GM10248 (cell line): ENCODE measurements around the gene SULT4A1.
A peak's percentile ranks its signal among the peaks of the same experiment; 100 is the strongest.

Source experiments
- CTCF ChIA-PET: fragments of 300-600 bp; sonication (Branson Sonifier 250); formaldehyde crosslinking; extraction: SDS; loops from one replicate; lab custom pipeline; 2021; ENCODE audit warnings: antibody characterized with exemption; lab: Yijun Ruan, JAX
- POLR2A ChIA-PET: fragments of 350-650 bp; sonication (Branson Sonifier 250); formaldehyde crosslinking; extraction: SDS; loops from one replicate; lab custom pipeline; 2020; ENCODE audit warnings: antibody characterized with exemption; lab: Yijun Ruan, JAX
- DNase-seq: peaks from one replicate; pipeline ENCODE4 v3.0.0; 2012; ENCODE audit errors: extremely low spot score
- TF ChIP-seq, protein P1 (sequence below): IDR thresholded peaks from 2 replicates; pipeline ENCODE4 v1.5.1; 2012; ENCODE audit warnings: mild to moderate bottlenecking, low read depth; ENCODE audit errors: extremely low read depth, missing control alignments, control extremely low read depth

The SULT4A1 gene

DNA sequence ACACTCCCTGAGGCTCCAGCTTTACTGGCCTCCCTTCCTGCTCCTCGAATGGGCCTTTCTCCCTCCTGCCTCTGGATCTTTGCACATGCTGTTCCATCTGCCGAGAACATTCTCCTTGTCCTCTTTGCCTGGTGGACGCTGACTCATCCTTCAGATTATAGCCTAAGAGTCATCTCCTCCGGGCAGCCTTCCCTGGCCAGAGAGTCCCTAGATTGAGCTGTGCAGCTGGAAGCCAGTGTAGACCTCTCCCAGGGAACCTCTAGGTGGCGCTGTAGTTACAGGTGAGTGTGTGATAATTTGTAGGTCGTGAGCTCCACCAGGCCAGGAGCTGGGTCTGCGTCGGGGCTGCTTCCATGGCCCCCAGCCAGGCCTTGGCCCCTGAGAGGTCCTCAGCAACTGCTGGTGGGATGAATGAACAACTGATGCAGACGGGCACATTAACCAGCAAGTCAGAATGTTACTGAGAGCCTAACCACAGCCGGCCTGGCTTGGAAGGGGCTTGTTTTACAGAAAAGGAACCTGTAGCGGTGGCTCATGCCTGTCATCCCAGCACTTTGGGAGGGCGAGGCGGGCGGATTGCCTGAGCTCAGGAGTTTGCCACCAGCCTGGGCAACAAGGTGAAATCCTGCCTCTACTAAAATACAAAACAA, 20.8 kb upstream of the SULT4A1 start:
- TF ChIP-seq, protein P1, sequence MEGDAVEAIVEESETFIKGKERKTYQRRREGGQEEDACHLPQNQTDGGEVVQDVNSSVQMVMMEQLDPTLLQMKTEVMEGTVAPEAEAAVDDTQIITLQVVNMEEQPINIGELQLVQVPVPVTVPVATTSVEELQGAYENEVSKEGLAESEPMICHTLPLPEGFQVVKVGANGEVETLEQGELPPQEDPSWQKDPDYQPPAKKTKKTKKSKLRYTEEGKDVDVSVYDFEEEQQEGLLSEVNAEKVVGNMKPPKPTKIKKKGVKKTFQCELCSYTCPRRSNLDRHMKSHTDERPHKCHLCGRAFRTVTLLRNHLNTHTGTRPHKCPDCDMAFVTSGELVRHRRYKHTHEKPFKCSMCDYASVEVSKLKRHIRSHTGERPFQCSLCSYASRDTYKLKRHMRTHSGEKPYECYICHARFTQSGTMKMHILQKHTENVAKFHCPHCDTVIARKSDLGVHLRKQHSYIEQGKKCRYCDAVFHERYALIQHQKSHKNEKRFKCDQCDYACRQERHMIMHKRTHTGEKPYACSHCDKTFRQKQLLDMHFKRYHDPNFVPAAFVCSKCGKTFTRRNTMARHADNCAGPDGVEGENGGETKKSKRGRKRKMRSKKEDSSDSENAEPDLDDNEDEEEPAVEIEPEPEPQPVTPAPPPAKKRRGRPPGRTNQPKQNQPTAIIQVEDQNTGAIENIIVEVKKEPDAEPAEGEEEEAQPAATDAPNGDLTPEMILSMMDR = peak; percentile 83
- DNase-seq = peak; percentile 86
- POLR2A ChIA-PET = interaction anchor here (0.5 to 0.6 kb wide), 3 partner anchors 144 to 1992 kb away, joined by 3 to 4 read pairs (median 3); no protein-coding TSS in a partner anchor
- CTCF ChIA-PET = interaction anchor here (0.6 to 7.0 kb wide), 33 partner anchors 9 to 800 kb away, joined by 3 to 85 read pairs (median 4); partner anchors contain the start of gene SAMM50

DNA sequence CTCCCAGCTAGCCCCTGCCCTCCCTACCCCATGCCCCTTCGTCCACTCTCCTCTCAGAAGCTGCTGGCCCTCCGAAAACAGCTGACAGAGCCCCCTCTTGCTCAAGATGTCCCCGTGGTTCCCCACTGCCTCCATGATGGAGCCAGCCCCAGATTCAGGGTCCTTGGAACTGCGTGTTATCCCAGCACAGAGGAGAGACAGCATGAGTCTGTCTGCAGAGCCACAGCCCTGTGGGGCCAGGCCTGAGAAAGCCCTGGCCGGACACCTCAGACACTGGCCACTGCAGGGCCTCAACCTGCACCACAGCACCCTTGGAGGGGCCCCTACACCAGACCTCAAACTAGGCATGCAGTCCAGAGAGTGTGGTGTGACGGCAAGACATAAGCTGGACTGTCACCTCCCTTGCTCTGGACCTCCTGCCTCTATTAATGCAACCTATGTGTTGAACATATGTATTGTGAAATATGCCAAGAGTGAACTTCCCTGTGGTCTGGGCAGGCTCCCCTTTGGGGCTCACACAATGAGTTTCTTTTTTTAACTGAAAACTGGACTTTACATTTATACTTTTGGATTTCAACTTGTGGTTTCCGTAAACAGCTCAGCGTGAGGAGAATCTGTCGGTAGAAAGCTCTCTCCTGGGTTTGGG, 19.9 kb upstream of the SULT4A1 start:
- CTCF ChIA-PET = interaction anchor here (0.7 to 7.0 kb wide), 28 partner anchors 8 to 801 kb away, joined by 3 to 85 read pairs (median 4); partner anchors contain the start of gene SAMM50
- POLR2A ChIA-PET = interaction anchor here (0.5 kb wide), 1 partner anchor 993 kb away, joined by 4 read pairs; no protein-coding TSS in a partner anchor

DNA sequence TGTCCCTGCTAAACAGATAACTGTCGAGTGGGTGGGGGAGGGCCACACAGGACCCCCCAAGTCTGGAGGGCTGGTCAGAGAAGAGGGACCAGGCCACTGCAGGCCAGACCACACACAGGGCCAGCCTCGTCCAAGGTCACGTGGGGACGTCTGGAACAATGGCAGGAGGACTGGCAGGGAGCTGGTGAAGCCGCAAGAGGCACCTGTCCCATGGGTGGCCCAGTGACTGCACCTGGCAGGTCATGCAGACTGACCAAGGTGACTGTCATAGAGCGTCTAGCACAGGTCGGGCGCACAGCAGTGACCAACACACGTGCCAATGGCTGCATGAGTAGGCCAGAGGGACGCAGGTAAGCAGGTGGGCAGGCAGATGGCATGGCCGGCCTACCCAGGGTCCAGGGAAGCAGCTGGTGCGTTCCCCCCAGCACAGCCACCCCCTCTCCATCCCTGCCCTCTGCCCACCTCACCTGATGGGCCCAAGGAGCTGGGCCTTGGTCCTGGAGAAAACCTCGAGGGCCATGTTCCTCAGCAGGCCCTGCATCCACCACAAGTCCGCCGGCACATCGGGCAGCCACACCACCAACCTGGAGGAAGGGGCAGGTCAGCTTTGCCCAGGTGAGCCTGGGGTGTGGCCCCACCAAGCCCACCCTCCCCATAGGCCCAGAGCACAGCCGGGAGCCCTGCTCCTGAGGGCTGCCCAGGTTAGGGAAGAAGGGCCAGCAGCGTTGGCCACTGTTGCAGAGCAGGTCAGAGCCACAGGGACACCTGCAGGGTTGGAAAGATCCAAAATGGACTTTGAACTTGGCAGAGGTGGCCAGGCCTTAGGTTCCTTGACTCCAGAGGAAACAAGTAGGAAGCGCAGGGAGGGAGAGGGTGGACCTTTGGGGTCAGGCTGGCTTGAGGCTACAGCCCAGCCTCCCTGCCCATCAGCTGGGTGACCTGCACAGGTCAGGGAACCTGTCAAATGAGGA, 19.1 kb upstream of the SULT4A1 start:
- ChIA-PET POLR2A (no interaction called here), CTCF (interaction anchor here (1.7 to 7.0 kb wide), 2 partner anchors 17 to 34 kb away, joined by 5 to 85 read pairs; no protein-coding TSS in a partner anchor)
- no peak for DNase-seq
- TF ChIP-seq, protein P1 = no peak

More for the DNA sequence above, 19.9 kb upstream of the SULT4A1 start:
- TF ChIP-seq, protein P1 = no peak
- DNase-seq = no peak

DNA sequence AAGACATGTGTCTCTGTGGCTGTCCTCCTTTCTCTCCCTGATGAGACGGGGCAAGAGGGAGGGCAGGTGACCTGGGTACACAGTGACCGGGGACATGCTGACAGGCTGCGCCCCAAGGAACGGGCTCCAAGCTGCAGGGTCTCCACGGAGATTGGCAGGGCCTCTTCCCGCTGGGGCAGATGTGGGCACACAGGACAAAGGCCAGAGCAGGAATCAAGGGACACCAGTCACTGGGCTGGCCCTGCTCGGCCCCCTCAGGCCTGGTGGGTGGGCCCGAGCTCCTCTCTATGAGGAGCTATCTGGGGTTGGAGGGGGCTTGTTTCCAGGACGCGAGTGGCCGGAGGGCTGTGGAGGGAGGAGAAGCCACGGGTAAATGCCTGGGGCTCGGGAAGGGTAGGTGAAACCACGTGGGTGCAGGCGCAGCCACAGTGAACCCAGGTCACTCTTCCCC, 18.3 kb upstream of the SULT4A1 start:
- DNase-seq = no peak
- ChIA-PET CTCF (interaction anchor here (7.0 kb wide), 1 partner anchor 18 kb away, joined by 85 read pairs; no protein-coding TSS in a partner anchor), POLR2A (no interaction called here)
- TF ChIP-seq, protein P1 = no peak

DNA sequence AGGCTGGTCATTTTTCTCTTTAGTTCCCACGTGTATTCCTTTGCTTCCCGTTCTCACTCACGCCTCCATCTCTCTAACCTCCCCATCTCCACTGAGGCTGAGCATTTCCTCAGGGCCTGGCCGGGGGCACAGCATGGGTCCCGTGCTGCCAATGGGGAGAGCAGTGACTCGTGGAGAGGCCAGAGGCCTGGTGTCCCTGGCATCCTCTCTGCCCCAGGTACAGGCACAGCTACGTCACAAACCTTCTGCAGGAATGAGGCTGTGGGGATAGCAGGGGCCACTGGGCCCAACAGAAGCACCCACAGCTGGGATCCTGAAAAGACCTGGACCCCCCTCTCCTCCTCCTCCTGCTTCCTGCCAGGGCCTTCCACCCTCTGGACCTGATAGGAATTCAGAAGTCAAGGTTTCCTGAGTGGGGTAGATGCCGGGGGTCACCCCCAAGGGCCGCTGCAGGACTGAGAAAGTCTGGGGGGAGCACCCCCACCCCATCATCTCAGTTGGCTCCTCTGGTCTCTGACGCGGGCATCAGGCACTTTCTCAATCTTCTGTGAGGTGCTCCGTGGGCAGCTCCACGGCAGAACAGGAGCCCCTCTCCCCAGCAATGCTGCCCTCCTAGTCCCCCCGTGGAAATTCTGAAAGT, 17.7 kb upstream of the SULT4A1 start:
- ChIA-PET CTCF (interaction anchor here (7.0 kb wide), 1 partner anchor 18 kb away, joined by 85 read pairs; no protein-coding TSS in a partner anchor), POLR2A (no interaction called here)
- DNase-seq = no peak
- TF ChIP-seq, protein P1 = no peak
